ENCODE measurements around the gene LDLRAD4.

DNA sequence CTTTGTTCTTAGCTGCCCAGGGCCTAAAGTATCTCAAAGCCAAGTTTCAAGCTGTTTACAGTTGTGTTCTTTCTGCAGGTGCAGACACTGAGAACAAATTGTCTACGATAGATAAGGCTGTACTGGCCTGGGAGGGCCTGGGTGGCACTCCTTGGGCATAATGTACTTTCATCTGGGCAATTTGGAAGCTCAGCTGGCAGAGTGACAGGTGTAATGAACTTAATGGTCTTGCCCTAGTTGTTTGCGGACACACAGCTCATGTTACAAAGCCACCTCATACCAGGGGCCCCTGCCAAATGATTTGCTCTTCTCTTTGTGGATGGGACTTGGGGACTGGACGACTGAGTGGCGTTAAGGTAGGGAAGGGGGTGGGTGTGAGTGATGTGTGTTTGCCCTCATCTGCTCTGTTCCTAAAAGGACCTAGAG is 4.3 kb downstream of the LDLRAD4 start:
- TF ChIP-seq FOXA1 (IDR thresholded peaks at IDR 0.05) = no peak
- no peak for TF ChIP-seq BHLHE40 (IDR thresholded peaks at IDR 0.05; ENCODE audit: borderline replicate concordance)
- TF ChIP-seq NFRKB (IDR thresholded peaks at IDR 0.05) = no peak
- no peak for TF ChIP-seq TARDBP (IDR thresholded peaks at IDR 0.05)
- TF ChIP-seq FOXM1 (IDR thresholded peaks at IDR 0.05; ENCODE audit: borderline replicate concordance) = no peak

Measured in HEK293T (cell line).